BLaER1 treated with 17β-estradiol and CSF1 and Interleukin-3, amounts not matched to agents 10 nM and 100 nM (cell line): Measurements from ENCODE around the gene KRTAP4-1.
"Not testable (repeated sequence)": the region's sequence is repeated elsewhere in the genome, so short reads cannot be mapped to it uniquely, and the experiment has no call there.

Source experiments
- H3K27ac ChIP-seq, 11 experiments: shearing (Covaris generic); formaldehyde crosslinking; 2 replicates each; pipeline ENCODE4 v1.8.1; 2022
- H3K27me3 ChIP-seq, 11 experiments: shearing (Covaris generic); formaldehyde crosslinking; 2 replicates each; pipeline ENCODE4 v1.8.1; 2022
- H3K36me3 ChIP-seq, 11 experiments: shearing (Covaris generic); formaldehyde crosslinking; 2 replicates each; pipeline ENCODE4 v1.8.1; 2022
- H3K4me1 ChIP-seq, 10 experiments: shearing (Covaris generic); formaldehyde crosslinking; 2 replicates each; pipeline ENCODE4 v1.8.1; 2022
- H3K4me2 ChIP-seq, 11 experiments: shearing (Covaris generic); formaldehyde crosslinking; 2 replicates each; pipeline ENCODE4 v1.8.1; 2022
- H3K4me3 ChIP-seq, 10 experiments: shearing (Covaris generic); formaldehyde crosslinking; 2 replicates each; pipeline ENCODE4 v1.8.1; 2022
- H3K9ac ChIP-seq, 11 experiments: shearing (Covaris generic); formaldehyde crosslinking; 2 replicates each; pipeline ENCODE4 v1.8.1; 2022
- H3K9me3 ChIP-seq, 11 experiments: shearing (Covaris generic); formaldehyde crosslinking; replicated peaks in 1 of 11; 2 replicates each; pipeline ENCODE4 v1.8.1; 2022
- H4K20me1 ChIP-seq, 11 experiments: shearing (Covaris generic); formaldehyde crosslinking; 2 replicates each; pipeline ENCODE4 v1.8.1; 2022
- Cebpa-rat ChIP-seq, 11 experiments: shearing (Covaris generic); IDR thresholded peaks; 2 replicates each; pipeline ENCODE4 v1.8.1; 2022

The KRTAP4-1 gene

GRCh38 chr17:41177727-41178271, 6.9 kb downstream of the KRTAP4-1 start, which contains the start of gene KRTAP4-2:
Gene KRTAP4-2 (minus strand): TSS chr17:41178221. CDS start chr17:41178164, 57 bp downstream.
- Histone ChIP-seq H3K4me2 (peak within 1 kb of the TSS; percentile 74 to 95 (median 91)), H3K27ac (peak within 1 kb of the TSS in 3 of 11 experiments; percentile 34 to 60 (median 44); a peak in 5 of 22 replicates)

DNA sequence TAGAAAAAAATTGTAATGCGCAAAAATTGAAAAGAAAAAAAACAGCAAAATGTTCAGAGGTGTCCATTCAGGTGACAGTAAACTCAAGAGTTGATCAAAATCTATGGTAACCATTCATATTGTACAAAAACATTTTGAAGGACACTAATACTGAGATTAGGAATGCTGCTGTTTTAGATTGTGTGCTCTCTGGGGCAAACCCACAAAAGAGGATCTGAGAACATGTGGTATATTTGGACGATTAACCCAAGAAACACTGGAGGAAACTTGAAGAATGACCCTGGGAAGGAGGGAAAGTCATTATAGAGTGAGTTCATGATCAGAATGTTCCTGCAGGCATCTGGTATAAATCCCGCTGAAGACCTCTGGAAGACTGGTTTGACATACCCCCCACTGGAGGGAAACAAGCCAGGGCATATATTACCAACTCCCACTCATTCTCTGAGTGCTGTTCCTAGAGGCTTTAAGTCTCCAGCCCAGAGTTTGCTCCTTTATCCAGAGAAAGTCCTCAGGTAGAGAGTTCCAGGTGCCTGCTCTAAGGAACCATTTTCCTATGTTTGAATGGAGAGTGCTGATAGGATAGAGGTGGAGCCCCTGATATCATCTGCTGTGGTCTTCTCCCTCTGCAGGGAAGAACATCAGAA, 7.8 kb downstream of the KRTAP4-1 start:
- Histone ChIP-seq H3K4me3 (no peak overlapping the region), H3K9me3 (peaks cover 0 to 13% (median 0%) of the 10 kb centered on the region in 11 experiments; a peak in 5 of 22 replicates), H3K9ac (no peak overlapping the region), H4K20me1 (no peaks in the 10 kb centered on the region), H3K27me3 (no peaks in the 10 kb centered on the region; a peak in 1 of 22 replicates), H3K4me2 (peak overlapping the region; percentile 74 to 95 (median 91)), H3K36me3 (no peaks in the 10 kb centered on the region), H3K27ac (peak overlapping the region in 7 of 11 experiments; percentile 7 to 62 (median 34); a peak in 7 of 22 replicates), H3K4me1 (peaks cover 25 to 44% (median 30%) of the 10 kb centered on the region in 10 experiments)
- TF ChIP-seq Cebpa-rat (IDR thresholded peaks at IDR 0.05): no peak

More at GRCh38 chr17:41177727-41178271, 6.9 kb downstream of the KRTAP4-1 start, which contains the start of gene KRTAP4-2:
- Histone ChIP-seq H3K4me3 (no peak within 1 kb of the TSS), H4K20me1 (no peaks in the 10 kb centered on the region), H3K9ac (no peak within 1 kb of the TSS), H3K27me3 (no peaks in the 10 kb centered on the region; a peak in 1 of 22 replicates), H3K9me3 (peaks cover 0 to 13% (median 0%) of the 10 kb centered on the region in 11 experiments; a peak in 5 of 22 replicates), H3K4me1 (peaks cover 25 to 44% (median 30%) of the 10 kb centered on the region in 10 experiments), H3K36me3 (no peaks in the 10 kb centered on the region)
- TF ChIP-seq Cebpa-rat (IDR thresholded peaks at IDR 0.05): no peak

GRCh38 chr17:41171886-41172285, 12.8 kb downstream of the KRTAP4-1 start:
- H3K9me3 ChIP-seq: peaks cover 0 to 14% (median 4%) of the 10 kb centered on the region in 11 experiments; a peak in 8 of 22 replicates
- peaks cover 0 to 3% (median 0%) of the 10 kb centered on the region in 11 experiments; a peak in 1 of 22 replicates for H3K27me3 ChIP-seq
- no peaks in the 10 kb centered on the region for H3K36me3 ChIP-seq
- TF ChIP-seq Cebpa-rat (IDR thresholded peaks at IDR 0.05): no peak
- no peak overlapping the region for H3K4me3 ChIP-seq
- no peaks in the 10 kb centered on the region for H4K20me1 ChIP-seq
- peaks cover 18 to 23% (median 21%) of the 10 kb centered on the region in 10 experiments for H3K4me1 ChIP-seq
- no peak overlapping the region for H3K4me2 ChIP-seq
- H3K9ac ChIP-seq: no peak overlapping the region
- no peak overlapping the region for H3K27ac ChIP-seq

DNA sequence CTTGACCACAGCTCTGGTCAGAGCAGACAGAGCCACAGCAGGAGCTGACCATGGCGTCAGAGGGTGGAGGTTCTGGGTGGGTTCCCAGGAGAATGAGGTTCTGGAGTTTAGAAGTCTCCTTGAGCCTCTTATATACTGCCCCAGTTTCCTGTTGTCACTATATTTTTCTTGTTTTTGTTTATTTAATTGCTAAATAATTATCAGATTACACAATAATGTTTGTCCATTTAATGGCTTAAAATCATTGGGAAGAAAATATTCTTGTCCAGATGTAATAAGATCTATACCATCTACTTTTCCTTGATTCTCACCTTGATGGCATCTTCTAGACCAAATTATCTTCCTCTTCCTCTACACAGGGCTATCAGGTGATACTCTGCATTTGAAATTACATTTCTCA, 16.6 kb downstream of the KRTAP4-1 start, which contains the start of gene KRTAP4-3:
TSS of gene KRTAP4-3 (minus strand) at position 101 of the 400 bp plus-strand sequence. CDS start at position 52, 49 bp downstream.
- Histone ChIP-seq H3K27me3 (0 out of 22 replicates have a peak, but pooled peaks cover 0 to 3% (median 0%) of the 10 kb centered on the region in 11 experiments), H3K4me2 (no peak within 1 kb of the TSS), H3K4me3 (no peak within 1 kb of the TSS)

GRCh38 chr17:41167561-41167960, 17.1 kb downstream of the KRTAP4-1 start:
- no peak for TF ChIP-seq Cebpa-rat (IDR thresholded peaks at IDR 0.05)
- H3K27ac ChIP-seq: no peak overlapping the region

More for the DNA sequence above, 16.6 kb downstream of the KRTAP4-1 start, which contains the start of gene KRTAP4-3:
- Histone ChIP-seq H3K9me3 (peaks cover 0 to 14% (median 4%) of the 10 kb centered on the region in 11 experiments; a peak in 8 of 22 replicates), H4K20me1 (no peaks in the 10 kb centered on the region), H3K36me3 (no peaks in the 10 kb centered on the region), H3K27ac (no peak within 1 kb of the TSS), H3K4me1 (0 out of 20 replicates have a peak, but pooled peaks cover 0 to 2% (median 0%) of the 10 kb centered on the region in 10 experiments), H3K9ac (no peak within 1 kb of the TSS)
- no peak for TF ChIP-seq Cebpa-rat (IDR thresholded peaks at IDR 0.05)

DNA sequence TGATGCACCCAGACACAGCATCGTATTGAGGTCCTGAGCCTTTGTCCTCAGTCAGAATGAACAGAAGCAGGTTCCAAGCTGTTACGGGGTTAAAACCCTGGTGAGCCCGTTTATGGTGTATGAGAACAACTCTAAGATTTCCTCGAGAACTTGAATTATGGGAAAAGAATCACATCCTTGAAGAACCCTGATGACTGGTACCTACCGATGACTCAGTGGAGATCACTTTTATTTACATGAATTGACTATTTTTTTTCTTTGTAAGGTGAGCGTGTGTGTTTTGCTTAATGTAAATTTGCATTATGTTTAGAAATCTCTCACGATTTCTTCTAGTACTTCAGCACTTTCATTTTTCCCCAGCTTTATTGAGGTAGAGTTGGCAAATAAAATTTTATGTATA, 20.9 kb downstream of the KRTAP4-1 start:
- H4K20me1 ChIP-seq: no peaks in the 10 kb centered on the region
- no peaks in the 10 kb centered on the region for H3K27me3 ChIP-seq
- TF ChIP-seq Cebpa-rat (IDR thresholded peaks at IDR 0.05): no peak
- no peaks in the 10 kb centered on the region for H3K4me1 ChIP-seq
- no peak overlapping the region for H3K27ac ChIP-seq
- H3K36me3 ChIP-seq: no peaks in the 10 kb centered on the region
- H3K4me3 ChIP-seq: no peak overlapping the region
- peaks cover 0 to 14% (median 4%) of the 10 kb centered on the region in 11 experiments; a peak in 8 of 22 replicates for H3K9me3 ChIP-seq
- H3K4me2 ChIP-seq: no peak overlapping the region
- H3K9ac ChIP-seq: no peak overlapping the region

More at GRCh38 chr17:41167561-41167960, 17.1 kb downstream of the KRTAP4-1 start:
- H3K9ac ChIP-seq: no peak overlapping the region
- no peaks in the 10 kb centered on the region for H3K36me3 ChIP-seq
- no peak overlapping the region for H3K4me2 ChIP-seq
- no peak overlapping the region for H3K4me3 ChIP-seq
- H3K9me3 ChIP-seq: peaks cover 0 to 14% (median 4%) of the 10 kb centered on the region in 11 experiments; a peak in 8 of 22 replicates
- H4K20me1 ChIP-seq: no peaks in the 10 kb centered on the region
- no peaks in the 10 kb centered on the region for H3K4me1 ChIP-seq
- H3K27me3 ChIP-seq: 0 out of 22 replicates have a peak, but pooled peaks cover 0 to 3% (median 0%) of the 10 kb centered on the region in 11 experiments

GRCh38 chr17:41160648-41161047, 24.1 kb downstream of the KRTAP4-1 start, which contains the start of gene KRTAP4-4:
Gene KRTAP4-4 (minus strand): TSS chr17:41160748. CDS start chr17:41160691, 57 bp downstream.
- no peaks in the 10 kb centered on the region for H4K20me1 ChIP-seq
- H3K27me3 ChIP-seq: no peaks in the 10 kb centered on the region
- no peaks in the 10 kb centered on the region for H3K36me3 ChIP-seq
- no peak within 1 kb of the TSS for H3K4me2 ChIP-seq
- H3K27ac ChIP-seq: no peak within 1 kb of the TSS
- no peaks in the 10 kb centered on the region for H3K9me3 ChIP-seq
- no peak for TF ChIP-seq Cebpa-rat (IDR thresholded peaks at IDR 0.05)
- H3K4me3 ChIP-seq: no peak within 1 kb of the TSS
- no peaks in the 10 kb centered on the region for H3K4me1 ChIP-seq
- no peak within 1 kb of the TSS for H3K9ac ChIP-seq

- H3K27me3 ChIP-seq, H3K9me3 ChIP-seq, H3K27ac ChIP-seq, H3K36me3 ChIP-seq, H3K9ac ChIP-seq, H3K4me3 ChIP-seq, H4K20me1 ChIP-seq, H3K4me1 ChIP-seq, H3K4me2 ChIP-seq: not testable (repeated sequence)
These were observed 24.5 kb downstream of the KRTAP4-1 start for GRCh38 chr17:41160190-41160589.

DNA sequence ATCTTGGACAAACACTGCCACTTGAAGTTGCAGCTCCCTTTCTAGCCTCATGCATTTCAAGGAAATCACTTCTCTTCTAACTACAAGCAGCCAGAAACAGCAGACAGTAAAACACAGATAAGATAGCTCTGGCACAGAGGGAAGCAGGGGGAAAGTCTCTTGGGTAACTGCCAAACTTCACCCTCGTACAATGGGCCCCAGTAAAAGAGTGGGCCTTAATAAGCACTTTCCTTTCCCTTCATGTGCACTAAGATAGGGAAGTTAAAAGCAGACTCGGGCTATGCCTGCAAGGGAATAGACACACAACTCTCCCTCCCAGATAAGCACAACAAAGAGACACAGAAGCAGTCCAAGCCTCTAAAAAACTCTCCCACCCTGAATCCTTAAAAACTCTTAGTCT, 30.9 kb downstream of the KRTAP4-1 start:
- H3K9me3 ChIP-seq: no peaks in the 10 kb centered on the region
- H3K9ac ChIP-seq: no peak overlapping the region
- no peaks in the 10 kb centered on the region for H3K27me3 ChIP-seq
- H3K4me3 ChIP-seq: no peak overlapping the region
- H3K4me1 ChIP-seq: peaks cover 0 to 14% (median 0%) of the 10 kb centered on the region in 10 experiments; a peak in 4 of 20 replicates
- H4K20me1 ChIP-seq: no peaks in the 10 kb centered on the region
- H3K27ac ChIP-seq: no peak overlapping the region
- H3K4me2 ChIP-seq: peak overlapping the region in 2 of 11 experiments; percentile 41 to 65; a peak in 4 of 22 replicates
- no peak for TF ChIP-seq Cebpa-rat (IDR thresholded peaks at IDR 0.05)
- no peaks in the 10 kb centered on the region for H3K36me3 ChIP-seq
